Stimulated activated CD4-positive, alpha-beta T cell treated with anti-CD3 and anti-CD28 coated beads, TNF-alpha, amount 100 ng/mL, for 1 hour (primary cell): ENCODE results near the gene ZNF43.
"Not testable (repeated sequence)": the region's sequence is repeated elsewhere in the genome, so short reads cannot be mapped to it uniquely, and the experiment has no call there.

ENCODE experiments used
- DNase-seq, 3 donors: peaks; one replicate each; pipeline ENCODE4 v3.0.0-alpha.2; 2020; ENCODE audit warnings: low read depth in 3 of 3, low spot score in 1 of 3

The ZNF43 gene

GRCh38 chr19:21835810-21836444 lies at the start of gene ZNF43:
Gene ZNF43 (minus strand): TSS chr19:21836182. CDS start chr19:21836038, 144 bp downstream.
- DNase-seq, result peak; percentile 76 to 82 (median 77)

- not testable (repeated sequence) for DNase-seq
Observed at GRCh38 chr19:21885516-21885915, 49.5 kb upstream of the ZNF43 start.

- DNase-seq, result not testable (repeated sequence)
Observed at GRCh38 chr19:21884786-21885185, 48.8 kb upstream of the ZNF43 start.

GRCh38 chr19:21883516-21883915 lies 47.5 kb upstream of the ZNF43 start:
- DNase-seq, result no peak

- DNase-seq, result peak in 1 of 3 donors; percentile 2
Observed at GRCh38 chr19:21880761-21881160, 44.8 kb upstream of the ZNF43 start.

- no peak for DNase-seq
Observed at GRCh38 chr19:21878646-21879045, 42.7 kb upstream of the ZNF43 start.

GRCh38 chr19:21877976-21878375 lies 42.0 kb upstream of the ZNF43 start:
- no peak for DNase-seq

GRCh38 chr19:21876608-21877007 lies 40.6 kb upstream of the ZNF43 start:
- DNase-seq, result not testable (repeated sequence)

- no peak for DNase-seq
Observed at GRCh38 chr19:21856773-21857514, 21.0 kb upstream of the ZNF43 start.

- peak; percentile 60 to 76 (median 72) for DNase-seq
Observed at GRCh38 chr19:21851596-21852345, 15.8 kb upstream of the ZNF43 start.

GRCh38 chr19:21850656-21851255 lies 14.8 kb upstream of the ZNF43 start:
- DNase-seq, result no peak

- no peak for DNase-seq
Observed at GRCh38 chr19:21848706-21849105, 12.7 kb upstream of the ZNF43 start.

GRCh38 chr19:21843081-21843480 lies 7.1 kb upstream of the ZNF43 start:
- DNase-seq, result no peak

- no peak for DNase-seq
Observed at GRCh38 chr19:21841488-21842097, 5.6 kb upstream of the ZNF43 start.

- no peak for DNase-seq
Observed at GRCh38 chr19:21841081-21841480, 5.1 kb upstream of the ZNF43 start.

- no peak for DNase-seq
Observed at GRCh38 chr19:21839976-21840375, 4.0 kb upstream of the ZNF43 start.

GRCh38 chr19:21838646-21839045 lies 2.7 kb upstream of the ZNF43 start:
- no peak for DNase-seq

GRCh38 chr19:21835429-21835809 lies 563 bp downstream of the ZNF43 start:
- DNase-seq, result no peak

GRCh38 chr19:21833733-21834132 lies 2.2 kb downstream of the ZNF43 start:
- DNase-seq, result no peak

- DNase-seq, result no peak
Observed at GRCh38 chr19:21824679-21825078, 11.3 kb downstream of the ZNF43 start.

- DNase-seq, result no peak
Observed at GRCh38 chr19:21823224-21823623, 12.8 kb downstream of the ZNF43 start.
